Fibroblast of skin of left biceps (primary cell): Measurements from ENCODE around the gene PLA2R1.

Experiments used
- DNase-seq, 2 experiments: peaks; one replicate each; pipeline ENCODE4 v3.0.0-alpha.2; 2013; ENCODE audit warnings: low read depth in 2 of 2

PLA2R1 gene

GRCh38 chr2:160062292-160063005, at the start of gene PLA2R1:
Gene PLA2R1 (minus strand): TSS chr2:160062615. CDS start chr2:160062403, 212 bp downstream.
- peak in 1 of 2 experiments; percentile 17 for DNase-seq

GRCh38 chr2:160110674-160111239, 48.3 kb upstream of the PLA2R1 start:
- DNase-seq: no peak

GRCh38 chr2:160109939-160110673, 47.7 kb upstream of the PLA2R1 start:
- DNase-seq: peak; percentile 45 to 47

- DNase-seq: no peak
Measured at GRCh38 chr2:160109243-160109642, 46.8 kb upstream of the PLA2R1 start.

- no peak for DNase-seq
Measured at GRCh38 chr2:160108646-160109045, 46.2 kb upstream of the PLA2R1 start.

GRCh38 chr2:160105366-160105765, 43.0 kb upstream of the PLA2R1 start:
- DNase-seq: no peak

GRCh38 chr2:160104115-160104514, 41.7 kb upstream of the PLA2R1 start:
- DNase-seq: no peak

GRCh38 chr2:160097326-160097725, 34.9 kb upstream of the PLA2R1 start:
- no peak for DNase-seq

- DNase-seq: no peak
Measured at GRCh38 chr2:160096409-160096808, 34.0 kb upstream of the PLA2R1 start.

GRCh38 chr2:160092445-160092844, 30.0 kb upstream of the PLA2R1 start:
- no peak for DNase-seq

GRCh38 chr2:160091381-160091780, 29.0 kb upstream of the PLA2R1 start:
- no peak for DNase-seq

GRCh38 chr2:160087854-160088745, 25.7 kb upstream of the PLA2R1 start:
- DNase-seq: no peak

GRCh38 chr2:160085662-160086061, 23.2 kb upstream of the PLA2R1 start:
- DNase-seq: no peak

- DNase-seq: no peak
Measured at GRCh38 chr2:160077912-160078810, 15.7 kb upstream of the PLA2R1 start.

- no peak for DNase-seq
Measured at GRCh38 chr2:160076914-160077313, 14.5 kb upstream of the PLA2R1 start.

- no peak for DNase-seq
Measured at GRCh38 chr2:160076241-160076640, 13.8 kb upstream of the PLA2R1 start.

GRCh38 chr2:160075171-160075570, 12.8 kb upstream of the PLA2R1 start:
- peak; percentile 57 to 64 for DNase-seq

- DNase-seq: no peak
Measured at GRCh38 chr2:160073284-160073888, 11.0 kb upstream of the PLA2R1 start.

GRCh38 chr2:160068906-160069305, 6.5 kb upstream of the PLA2R1 start:
- DNase-seq: no peak

- DNase-seq: no peak
Measured at GRCh38 chr2:160064916-160065315, 2.5 kb upstream of the PLA2R1 start.
